Panc1 (cell line): Measurements from ENCODE around the gene KIF18B.

ENCODE experiments used
- SIN3A ChIP-seq: IDR thresholded peaks from 2 replicates; pipeline ENCODE4 v1.6.1; 2012; ENCODE audit warnings: low read depth, mild to moderate bottlenecking, low read length, moderate library complexity, borderline replicate concordance; ENCODE audit not compliant: insufficient read depth
- TCF7L2 ChIP-seq: IDR thresholded peaks from 2 replicates; pipeline ENCODE4 v1.6.1; 2011; ENCODE audit warnings: mild to moderate bottlenecking, low read depth, low read length, inconsistent platforms
- TF ChIP-seq, protein P1 (sequence below): fragments of 450-650 bp; IDR thresholded peaks from 2 replicates; pipeline ENCODE4 v1.5.1; 2017; ENCODE audit warnings: mild to moderate bottlenecking
- TF ChIP-seq, protein P2 (sequence below), 2 experiments: IDR thresholded peaks; 2 replicates each; pipeline ENCODE4 v1.6.1; 2011 to 2012; ENCODE audit warnings: low read depth in 2 of 2, control low read depth in 1 of 2, low read length in 1 of 2, mild to moderate bottlenecking in 1 of 2, moderate library complexity in 1 of 2; ENCODE audit not compliant: insufficient read depth in 1 of 2

DNA sequence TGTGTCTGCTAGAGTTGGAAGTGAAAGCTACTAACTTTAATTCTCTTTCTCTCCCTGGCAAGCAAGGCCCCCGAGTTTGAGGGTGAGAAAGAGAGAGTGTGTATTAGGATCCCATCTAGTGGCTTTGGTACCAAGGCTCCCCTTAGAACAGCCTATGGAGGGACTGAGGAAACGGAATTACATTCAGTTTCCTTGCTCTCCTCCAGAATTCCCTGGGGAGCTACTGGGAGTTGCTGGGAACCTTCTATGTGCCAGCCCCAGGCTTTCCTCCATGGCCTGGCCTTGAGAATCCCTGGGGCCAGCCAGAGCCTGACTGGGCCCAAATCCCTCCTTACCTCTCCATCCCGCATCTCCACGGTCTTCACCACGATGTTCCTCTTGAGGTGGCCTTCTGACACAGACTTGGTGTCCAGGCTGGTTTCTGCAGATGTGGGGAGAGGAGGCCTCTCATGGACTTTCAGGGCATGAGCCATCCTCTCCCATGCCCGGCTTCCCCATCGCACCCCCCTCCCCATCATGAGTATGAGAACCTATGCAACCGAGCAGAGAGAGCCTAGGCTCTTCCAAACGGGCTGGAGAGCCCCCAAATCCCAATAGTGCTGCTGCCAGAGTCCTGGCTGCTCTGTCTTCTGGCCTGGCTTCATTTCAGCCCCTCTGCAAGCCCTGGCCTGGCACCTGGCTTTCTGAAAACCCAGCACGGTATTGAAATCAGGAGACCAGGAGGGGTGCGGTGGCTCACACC is 39.7 kb downstream of the KIF18B start:
- no peak for TF ChIP-seq TCF7L2
- TF ChIP-seq, protein P1, sequence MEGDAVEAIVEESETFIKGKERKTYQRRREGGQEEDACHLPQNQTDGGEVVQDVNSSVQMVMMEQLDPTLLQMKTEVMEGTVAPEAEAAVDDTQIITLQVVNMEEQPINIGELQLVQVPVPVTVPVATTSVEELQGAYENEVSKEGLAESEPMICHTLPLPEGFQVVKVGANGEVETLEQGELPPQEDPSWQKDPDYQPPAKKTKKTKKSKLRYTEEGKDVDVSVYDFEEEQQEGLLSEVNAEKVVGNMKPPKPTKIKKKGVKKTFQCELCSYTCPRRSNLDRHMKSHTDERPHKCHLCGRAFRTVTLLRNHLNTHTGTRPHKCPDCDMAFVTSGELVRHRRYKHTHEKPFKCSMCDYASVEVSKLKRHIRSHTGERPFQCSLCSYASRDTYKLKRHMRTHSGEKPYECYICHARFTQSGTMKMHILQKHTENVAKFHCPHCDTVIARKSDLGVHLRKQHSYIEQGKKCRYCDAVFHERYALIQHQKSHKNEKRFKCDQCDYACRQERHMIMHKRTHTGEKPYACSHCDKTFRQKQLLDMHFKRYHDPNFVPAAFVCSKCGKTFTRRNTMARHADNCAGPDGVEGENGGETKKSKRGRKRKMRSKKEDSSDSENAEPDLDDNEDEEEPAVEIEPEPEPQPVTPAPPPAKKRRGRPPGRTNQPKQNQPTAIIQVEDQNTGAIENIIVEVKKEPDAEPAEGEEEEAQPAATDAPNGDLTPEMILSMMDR, result no peak
- TF ChIP-seq SIN3A, result no peak
- TF ChIP-seq, protein P2, sequence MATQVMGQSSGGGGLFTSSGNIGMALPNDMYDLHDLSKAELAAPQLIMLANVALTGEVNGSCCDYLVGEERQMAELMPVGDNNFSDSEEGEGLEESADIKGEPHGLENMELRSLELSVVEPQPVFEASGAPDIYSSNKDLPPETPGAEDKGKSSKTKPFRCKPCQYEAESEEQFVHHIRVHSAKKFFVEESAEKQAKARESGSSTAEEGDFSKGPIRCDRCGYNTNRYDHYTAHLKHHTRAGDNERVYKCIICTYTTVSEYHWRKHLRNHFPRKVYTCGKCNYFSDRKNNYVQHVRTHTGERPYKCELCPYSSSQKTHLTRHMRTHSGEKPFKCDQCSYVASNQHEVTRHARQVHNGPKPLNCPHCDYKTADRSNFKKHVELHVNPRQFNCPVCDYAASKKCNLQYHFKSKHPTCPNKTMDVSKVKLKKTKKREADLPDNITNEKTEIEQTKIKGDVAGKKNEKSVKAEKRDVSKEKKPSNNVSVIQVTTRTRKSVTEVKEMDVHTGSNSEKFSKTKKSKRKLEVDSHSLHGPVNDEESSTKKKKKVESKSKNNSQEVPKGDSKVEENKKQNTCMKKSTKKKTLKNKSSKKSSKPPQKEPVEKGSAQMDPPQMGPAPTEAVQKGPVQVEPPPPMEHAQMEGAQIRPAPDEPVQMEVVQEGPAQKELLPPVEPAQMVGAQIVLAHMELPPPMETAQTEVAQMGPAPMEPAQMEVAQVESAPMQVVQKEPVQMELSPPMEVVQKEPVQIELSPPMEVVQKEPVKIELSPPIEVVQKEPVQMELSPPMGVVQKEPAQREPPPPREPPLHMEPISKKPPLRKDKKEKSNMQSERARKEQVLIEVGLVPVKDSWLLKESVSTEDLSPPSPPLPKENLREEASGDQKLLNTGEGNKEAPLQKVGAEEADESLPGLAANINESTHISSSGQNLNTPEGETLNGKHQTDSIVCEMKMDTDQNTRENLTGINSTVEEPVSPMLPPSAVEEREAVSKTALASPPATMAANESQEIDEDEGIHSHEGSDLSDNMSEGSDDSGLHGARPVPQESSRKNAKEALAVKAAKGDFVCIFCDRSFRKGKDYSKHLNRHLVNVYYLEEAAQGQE (IDR thresholded peaks at IDR 0.05; ENCODE audit: insufficient read depth in 1 of 2, low read depth in 2 of 2, low read length in 1 of 2), result no peak
